Cardiac fibroblast (primary cell): ENCODE data around the gene CLTA.

Source experiments
- DNase-seq, 2 donors: peaks; one replicate each; pipeline versions ENCODE4 v3.0.0 to v3.0.0-alpha.2; 2010; ENCODE audit warnings: low read depth in 2 of 2
- H3K4me3 ChIP-seq, 2 donors: replicated peaks in 1 of 2; 1 replicate in 1 of 2; 2 replicates in 1 of 2; pipeline ENCODE4 v1.5.1; 2011; ENCODE audit warnings: low read depth in 2 of 2, low read length in 2 of 2, mild to moderate bottlenecking in 2 of 2, moderate library complexity in 1 of 2
- CTCF ChIP-seq: IDR thresholded peaks from one replicate; pipeline ENCODE4 v1.5.1; 2011; ENCODE audit warnings: low read depth, mild to moderate bottlenecking, low read length, inconsistent platforms

The CLTA gene

DNA sequence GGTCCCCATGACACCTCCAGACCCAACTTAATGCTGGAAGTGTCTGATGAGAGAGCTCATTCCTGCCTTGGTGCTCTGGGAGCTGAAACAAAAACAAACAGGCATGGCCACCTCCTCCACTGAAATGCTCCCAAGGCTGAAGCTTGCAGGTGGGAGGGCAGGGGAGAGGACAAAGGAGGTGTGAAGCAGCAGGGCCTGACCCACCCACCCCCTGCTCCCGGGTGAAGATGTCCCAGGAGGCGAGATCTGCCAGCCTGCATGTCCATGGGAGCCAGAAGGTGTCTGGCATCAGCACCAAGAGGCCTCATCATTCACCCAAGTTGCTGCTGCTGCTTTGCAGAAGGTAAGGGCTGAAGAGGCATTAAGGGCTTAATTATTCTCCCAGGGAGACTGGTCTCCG, 25.7 kb upstream of the CLTA start:
- no peak for TF ChIP-seq CTCF
- H3K4me3 ChIP-seq = no peak overlapping the region
- no peak for DNase-seq

DNA sequence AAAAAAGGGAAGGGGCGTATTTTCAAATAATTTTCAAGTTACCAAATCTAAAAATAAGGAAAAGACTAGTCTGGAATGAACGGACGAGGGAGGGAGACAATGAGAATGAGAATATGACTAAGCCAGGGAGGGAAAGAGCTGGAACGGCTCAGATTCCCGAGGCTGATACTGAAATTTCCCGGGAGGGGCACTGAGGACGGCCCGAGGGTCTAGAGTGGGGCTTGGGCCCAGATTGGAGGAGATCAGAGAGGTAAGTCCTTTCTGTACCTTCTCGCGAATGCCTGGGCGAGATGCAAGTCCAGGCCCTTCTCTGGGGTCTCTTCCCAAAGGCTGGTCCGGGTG, 24.9 kb upstream of the CLTA start:
- peak overlapping the region in 1 of 2 donors; percentile 52 for H3K4me3 ChIP-seq
- TF ChIP-seq CTCF = no peak
- DNase-seq = peak; percentile 41 to 69

DNA sequence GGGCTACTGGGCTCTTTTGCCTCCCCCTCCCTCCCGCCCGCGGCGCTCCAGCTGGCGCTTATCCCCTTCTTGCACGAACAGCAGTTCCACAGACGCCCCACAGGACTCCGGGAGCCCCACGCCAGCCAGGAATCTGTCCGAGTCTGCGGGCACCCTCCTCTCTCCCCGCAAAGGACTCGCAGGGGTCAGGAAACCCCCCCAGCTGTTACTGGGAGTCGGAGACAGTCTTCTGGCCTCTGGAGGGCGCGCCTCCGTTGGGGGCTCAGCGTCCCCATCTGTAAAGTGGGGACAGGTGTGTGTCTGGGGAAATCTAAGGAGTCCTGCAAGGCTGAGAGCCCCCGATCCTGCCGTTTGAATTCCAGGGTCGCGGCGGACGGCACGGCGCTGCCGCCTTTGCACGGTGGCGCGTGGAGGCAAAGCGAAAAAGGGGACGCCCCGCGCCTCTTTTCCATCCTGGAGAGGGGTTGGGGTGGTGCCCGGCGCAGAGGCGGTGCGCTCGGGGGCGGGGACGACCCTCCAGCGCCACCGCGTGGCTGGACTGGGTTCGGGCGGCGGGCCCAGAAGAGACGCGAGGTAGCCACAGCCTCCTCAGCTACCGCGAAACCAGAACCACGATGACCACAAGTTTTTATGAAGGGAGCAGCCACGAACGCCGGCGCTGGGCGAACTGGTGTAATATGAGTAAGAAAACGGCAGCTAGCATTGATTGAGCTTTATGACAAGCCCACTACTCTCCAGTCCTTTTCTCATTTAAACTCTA, 24.4 kb upstream of the CLTA start:
- DNase-seq = peak; percentile 82 to 85
- TF ChIP-seq CTCF = peak; percentile 57
- H3K4me3 ChIP-seq = peak overlapping the region; percentile 50 to 52

GRCh38 chr9:36169166-36169565, 21.6 kb upstream of the CLTA start, which contains the start of gene CCIN:
Gene CCIN (plus strand): TSS chr9:36169388. CDS start chr9:36169503, 115 bp downstream.
- H3K4me3 ChIP-seq = no peak within 1 kb of the TSS
- no peak for TF ChIP-seq CTCF
- no peak for DNase-seq

GRCh38 chr9:36169708-36170107, 21.0 kb upstream of the CLTA start:
- H3K4me3 ChIP-seq = no peak overlapping the region
- no peak for TF ChIP-seq CTCF
- no peak for DNase-seq

DNA sequence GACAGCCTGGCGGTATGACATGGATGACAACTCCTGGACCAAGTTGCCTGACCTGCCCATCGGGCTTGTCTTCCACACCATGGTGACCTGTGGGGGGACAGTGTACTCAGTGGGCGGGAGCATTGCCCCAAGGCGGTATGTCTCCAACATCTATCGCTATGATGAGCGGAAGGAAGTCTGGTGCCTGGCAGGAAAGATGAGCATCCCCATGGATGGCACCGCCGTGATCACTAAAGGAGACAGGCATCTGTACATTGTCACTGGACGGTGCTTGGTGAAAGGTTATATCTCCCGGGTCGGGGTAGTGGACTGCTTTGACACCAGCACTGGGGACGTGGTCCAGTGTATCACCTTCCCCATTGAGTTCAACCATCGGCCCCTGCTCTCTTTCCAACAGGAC, 20.2 kb upstream of the CLTA start:
- H3K4me3 ChIP-seq = no peak overlapping the region
- no peak for DNase-seq
- TF ChIP-seq CTCF = no peak

DNA sequence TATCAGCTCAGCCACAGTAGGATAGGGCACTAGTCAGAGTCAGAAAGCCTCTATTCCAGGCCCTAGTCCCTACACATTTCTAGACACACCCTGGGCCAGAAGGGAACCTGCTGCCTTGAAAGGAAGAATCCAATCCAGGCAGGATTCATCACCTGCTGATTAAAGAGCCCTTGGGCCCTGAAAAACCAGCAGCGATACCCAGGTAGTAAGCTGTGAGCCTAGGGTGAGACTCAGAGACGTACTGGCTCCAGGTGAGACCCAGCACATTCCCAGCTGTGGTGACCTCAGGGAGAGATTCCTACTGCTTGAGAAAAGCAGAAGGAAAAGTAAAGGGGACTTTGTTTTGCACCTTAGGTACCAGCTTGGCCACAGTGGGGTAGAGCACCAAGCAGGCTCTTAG, 16.9 kb upstream of the CLTA start:
- no peak for TF ChIP-seq CTCF
- no peak overlapping the region for H3K4me3 ChIP-seq

More for the DNA sequence above, 16.9 kb upstream of the CLTA start:
- DNase-seq = no peak
